Fibroblast of gingiva (primary cell): ENCODE results near the gene GIT1.
A peak's percentile ranks its signal among the peaks of the same experiment; 100 is the strongest.
"Not testable (repeated sequence)": the region's sequence is repeated elsewhere in the genome, so short reads cannot be mapped to it uniquely, and the experiment has no call there.

ENCODE experiments used
- DNase-seq: peaks from one replicate; pipeline ENCODE4 v3.0.0-alpha.2; 2011; ENCODE audit warnings: low read depth

Gene GIT1

DNA sequence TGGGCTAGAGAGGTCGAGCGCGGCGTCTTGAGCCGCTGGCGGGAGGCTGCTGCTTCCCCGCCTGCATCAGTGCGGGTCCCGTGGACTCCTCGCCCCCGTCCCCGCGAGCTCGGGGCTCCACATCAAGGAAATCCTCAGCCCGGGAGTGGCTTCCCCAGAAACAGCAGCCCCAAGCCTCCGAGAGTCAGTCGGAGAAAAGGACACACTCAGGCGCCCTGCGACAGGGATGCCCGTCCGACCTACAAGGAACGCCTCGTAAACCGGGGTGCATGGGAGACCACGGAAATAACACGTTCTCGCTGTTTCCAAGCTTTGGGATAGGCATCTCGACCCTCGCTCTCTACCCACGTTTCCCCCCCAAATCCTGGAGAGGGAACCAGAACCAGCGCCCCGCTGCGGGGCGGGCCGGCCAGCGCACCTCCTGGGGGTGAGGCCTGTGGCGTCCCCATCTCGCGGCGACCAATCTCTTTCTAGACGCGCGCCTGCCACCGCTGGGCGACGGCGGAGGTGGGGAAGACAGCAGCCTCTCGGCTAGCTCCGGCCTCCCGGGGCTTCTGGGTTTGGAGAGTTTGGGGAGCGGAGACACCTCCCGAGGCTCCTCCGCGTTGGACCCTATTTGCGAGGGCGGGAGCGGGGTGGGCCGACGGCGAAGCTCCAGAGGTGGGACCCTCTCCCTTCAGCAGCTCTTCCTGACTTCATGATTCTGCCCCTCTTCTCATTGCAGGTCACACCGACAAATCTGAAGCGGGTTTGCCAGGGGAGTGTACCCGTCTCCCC lies 21.7 kb downstream of the GIT1 start:
- peak; percentile 53 for DNase-seq

- DNase-seq: no peak
Observed at GRCh38 chr17:29567304-29567553, 22.2 kb downstream of the GIT1 start.

DNA sequence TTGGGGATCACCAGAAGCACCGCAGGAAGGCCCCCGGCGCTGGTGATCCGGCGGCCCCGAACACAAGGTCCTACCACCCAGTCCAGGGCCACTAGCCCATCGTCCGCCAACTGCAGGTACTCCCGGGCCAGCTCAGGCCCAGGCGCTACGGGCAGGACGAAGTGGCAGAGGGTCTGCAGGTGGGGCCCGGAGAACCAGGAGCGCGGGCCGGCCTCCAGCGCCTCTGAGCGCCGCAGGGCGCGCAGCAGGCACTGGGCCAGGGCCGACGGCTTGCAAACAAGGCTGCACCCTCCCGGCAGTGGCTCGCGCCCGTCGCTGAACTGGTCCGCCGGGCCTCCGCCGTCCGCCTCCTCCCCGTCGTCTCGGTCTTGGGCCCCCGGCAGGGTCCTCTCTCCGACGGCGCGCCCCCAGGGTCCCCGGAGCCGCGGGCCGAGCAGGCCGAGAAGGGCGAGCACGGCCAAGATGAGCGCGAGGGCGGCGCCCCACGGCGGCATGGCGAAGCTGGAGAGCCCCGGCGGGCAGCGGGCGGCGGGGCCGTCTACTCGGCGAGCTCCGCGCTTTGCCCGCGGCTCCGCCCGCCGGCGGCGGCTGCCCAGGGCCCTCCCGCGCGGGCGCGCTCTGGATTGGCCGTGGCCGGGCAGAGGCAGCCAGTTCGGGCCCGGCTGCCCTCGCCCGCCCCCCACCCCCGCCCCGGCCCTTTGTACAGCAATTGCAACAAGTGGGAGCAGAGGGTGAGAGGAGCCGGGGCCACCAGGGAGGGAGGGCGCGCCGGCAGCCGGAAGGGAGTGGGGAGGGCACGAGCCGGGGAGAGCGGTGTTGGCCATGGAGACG lies 22.8 kb downstream of the GIT1 start, which contains the start of gene ABHD15:
Gene ABHD15, minus strand, starts transcription at position 565 of the 831 bp plus-strand sequence. Its CDS starts 71 bp downstream, at position 494.
- DNase-seq: peak; percentile 85

GRCh38 chr17:29565643-29566472 lies 23.6 kb downstream of the GIT1 start:
- no peak for DNase-seq

GRCh38 chr17:29563816-29564215 lies 25.6 kb downstream of the GIT1 start:
- no peak for DNase-seq

DNA sequence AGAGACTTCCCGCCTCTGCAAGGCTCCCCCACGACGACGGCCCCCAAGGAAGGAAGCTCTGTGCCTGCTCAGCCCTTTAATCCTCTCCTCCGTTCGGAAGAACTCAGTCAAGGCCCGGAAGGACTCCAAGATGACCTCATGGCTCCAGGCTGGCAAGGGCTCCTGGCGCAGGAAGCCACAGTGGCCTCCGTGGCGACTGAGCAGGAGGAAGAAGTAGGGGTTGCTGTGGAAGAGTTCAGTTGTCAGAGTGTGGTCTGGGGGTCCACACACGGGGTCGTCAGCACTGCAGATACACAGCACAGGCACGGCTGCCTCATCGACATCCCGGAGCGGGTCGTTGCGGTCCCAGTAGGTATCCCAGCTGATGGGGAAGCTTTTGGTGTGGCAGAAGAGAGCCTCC lies 26.8 kb downstream of the GIT1 start:
- no peak for DNase-seq

GRCh38 chr17:29561554-29562517 lies 27.6 kb downstream of the GIT1 start:
- DNase-seq: no peak

DNA sequence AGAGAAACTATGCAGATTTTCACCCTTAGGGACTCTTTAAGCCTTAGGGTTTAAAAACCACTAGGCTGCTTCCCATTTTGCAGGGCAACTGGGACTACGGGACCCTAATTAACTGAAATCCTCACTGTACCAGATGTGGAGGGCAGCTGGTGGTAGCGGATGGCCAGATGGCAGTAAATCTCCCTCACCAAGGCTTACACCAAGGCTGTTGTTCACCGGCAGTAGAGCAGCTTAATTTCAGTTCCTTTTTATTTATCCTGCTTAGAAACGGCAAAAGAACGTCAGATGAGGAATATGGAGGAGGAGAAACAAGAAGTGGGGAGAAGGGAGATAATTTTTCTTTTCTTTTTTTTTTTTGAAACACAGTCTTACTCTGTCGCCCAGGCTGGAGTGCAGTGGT lies 29.1 kb downstream of the GIT1 start:
- no peak for DNase-seq

- no peak for DNase-seq
Observed at GRCh38 chr17:29559640-29560039, 29.8 kb downstream of the GIT1 start.

- not testable (repeated sequence) for DNase-seq
Observed at GRCh38 chr17:29558139-29558538, 31.3 kb downstream of the GIT1 start.

DNA sequence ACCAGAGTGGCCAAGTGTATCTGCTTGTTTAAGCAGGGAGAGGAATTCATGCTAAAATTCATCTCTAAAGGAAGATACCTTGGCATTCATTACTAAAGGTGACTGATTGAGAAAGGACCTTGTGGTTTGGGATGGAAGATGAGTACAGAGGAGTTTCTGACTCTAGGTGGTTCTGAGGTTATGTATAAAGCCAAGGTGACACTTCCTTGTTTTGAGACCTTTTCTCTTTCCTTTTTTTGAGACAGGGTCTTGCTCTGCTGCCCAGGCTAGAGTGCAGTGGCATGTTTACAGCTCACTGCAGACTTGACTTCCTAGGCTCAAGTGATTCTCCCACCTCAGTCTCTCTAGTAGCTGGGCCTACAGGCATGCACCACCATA lies 31.7 kb downstream of the GIT1 start:
- no peak for DNase-seq

DNA sequence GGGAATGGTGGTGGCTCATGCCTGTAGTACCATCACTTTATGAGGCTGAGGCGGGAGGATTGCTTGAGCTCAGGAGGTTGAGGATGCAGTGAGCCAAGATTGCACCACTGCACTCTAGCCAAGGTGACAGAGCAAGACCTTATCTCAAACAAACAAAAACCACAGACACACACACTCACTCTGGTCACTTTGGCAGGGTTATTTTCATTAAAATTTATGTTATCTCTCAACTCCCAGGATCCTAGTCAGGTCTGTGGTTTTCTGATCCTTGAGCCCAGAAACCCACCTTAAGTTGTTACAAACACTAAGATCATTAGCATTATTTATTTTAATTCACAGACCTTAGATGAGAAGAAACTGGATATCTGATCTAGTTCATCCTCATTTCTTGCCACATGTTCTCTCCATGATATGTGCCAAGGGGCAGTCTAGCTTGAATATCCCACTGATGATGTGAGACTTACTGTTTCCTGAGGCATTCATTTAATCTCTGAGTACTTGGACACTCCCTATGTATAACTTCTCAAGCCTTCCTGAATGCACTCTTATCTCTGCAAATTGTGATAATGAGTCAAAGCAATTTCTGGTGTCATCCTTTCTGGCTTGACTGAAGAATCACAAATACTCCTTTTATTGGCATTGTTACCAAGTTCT lies 32.2 kb downstream of the GIT1 start:
- DNase-seq: no peak

- no peak for DNase-seq
Observed at GRCh38 chr17:29555840-29556239, 33.6 kb downstream of the GIT1 start.

GRCh38 chr17:29549177-29549923 lies 40.1 kb downstream of the GIT1 start:
- peak; percentile 77 for DNase-seq

GRCh38 chr17:29546830-29547229 lies 42.6 kb downstream of the GIT1 start:
- no peak for DNase-seq

GRCh38 chr17:29546085-29546484 lies 43.4 kb downstream of the GIT1 start:
- no peak for DNase-seq

DNA sequence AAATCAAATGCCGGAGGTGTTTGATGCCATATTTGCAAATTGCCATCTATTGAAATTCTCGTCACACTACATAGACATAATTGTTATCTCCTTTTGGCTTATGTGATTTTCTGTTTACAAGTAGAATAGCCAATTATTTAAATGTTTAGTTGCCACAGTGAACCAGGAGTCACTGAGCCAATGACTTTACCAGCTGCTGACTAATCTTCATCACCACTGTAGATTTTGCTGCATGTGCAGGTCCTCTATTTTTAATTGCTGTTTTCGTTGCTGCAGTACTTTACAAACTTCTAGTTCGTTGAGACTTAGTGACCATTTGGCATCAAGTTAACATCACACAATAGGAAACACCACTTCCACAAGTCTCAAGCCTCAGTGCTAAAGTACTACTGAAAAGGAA lies 45.4 kb downstream of the GIT1 start:
- no peak for DNase-seq

DNA sequence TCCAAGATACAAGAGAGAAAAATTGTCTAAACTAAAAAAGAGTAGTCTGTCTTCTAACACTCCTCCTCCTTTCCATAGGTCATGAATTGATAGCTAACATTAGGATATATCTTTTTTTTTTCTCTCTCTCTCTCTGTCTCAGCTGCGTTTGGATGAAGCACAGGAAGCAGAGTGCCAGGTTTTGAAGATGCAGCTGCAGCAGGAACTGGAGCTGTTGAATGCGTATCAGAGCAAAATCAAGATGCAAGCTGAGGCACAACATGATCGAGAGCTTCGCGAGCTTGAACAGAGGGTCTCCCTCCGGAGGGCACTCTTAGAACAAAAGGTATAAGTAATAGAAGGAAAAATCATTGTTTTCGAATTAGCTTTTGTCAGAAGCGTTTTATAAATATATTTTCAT lies 55.5 kb downstream of the GIT1 start:
- DNase-seq: no peak

GRCh38 chr17:29526322-29526721 lies 63.1 kb downstream of the GIT1 start:
- peak; percentile 27 for DNase-seq

DNA sequence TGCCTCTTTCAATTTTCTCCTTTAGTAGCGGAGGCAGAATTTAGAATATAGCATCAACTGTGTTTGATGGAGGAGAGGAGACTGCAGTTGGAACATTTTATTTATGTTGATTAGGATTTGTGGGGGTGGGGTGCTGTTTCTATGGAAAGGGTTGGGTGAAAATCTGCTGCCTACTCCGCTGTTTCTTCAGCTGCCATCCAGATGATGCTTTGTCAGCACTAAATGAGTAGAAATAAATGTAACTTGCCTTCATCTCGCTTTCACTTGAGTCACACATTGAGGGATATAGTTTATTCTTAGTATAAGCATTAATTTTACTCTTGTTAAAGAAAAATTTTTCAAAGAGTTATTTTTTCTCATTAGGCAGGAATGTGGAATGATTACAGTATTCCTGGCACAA lies 64.8 kb downstream of the GIT1 start:
- no peak for DNase-seq
